Fibroblast of pulmonary artery (primary cell): ENCODE measurements around the gene CCDC171.

Experiments used
- DNase-seq: peaks from one replicate; pipeline ENCODE4 v3.0.0-alpha.2; 2010; ENCODE audit warnings: low read depth
- H3K4me3 ChIP-seq: replicated peaks from 2 replicates; pipeline ENCODE4 v1.5.1; 2011; ENCODE audit warnings: low read depth, mild to moderate bottlenecking, control low read depth, low read length, moderate library complexity
- CTCF ChIP-seq: IDR thresholded peaks from 2 replicates; pipeline ENCODE4 v1.5.1; 2011; ENCODE audit warnings: mild to moderate bottlenecking, control low read depth, low read length, inconsistent platforms; ENCODE audit errors: missing control alignments

Gene CCDC171

GRCh38 chr9:15640121-15640520 is 87.3 kb downstream of the CCDC171 start:
- no peak overlapping the region for H3K4me3 ChIP-seq
- no peak for DNase-seq

GRCh38 chr9:15641291-15641690 is 88.4 kb downstream of the CCDC171 start:
- no peak for DNase-seq
- no peak for TF ChIP-seq CTCF
- no peak overlapping the region for H3K4me3 ChIP-seq

More at GRCh38 chr9:15640121-15640520, 87.3 kb downstream of the CCDC171 start:
- TF ChIP-seq CTCF: no peak

- peak; percentile 59 for TF ChIP-seq CTCF
- peak; percentile 68 for DNase-seq
- H3K4me3 ChIP-seq: no peak overlapping the region
Observed at GRCh38 chr9:15642369-15642962, 89.6 kb downstream of the CCDC171 start.

GRCh38 chr9:15670246-15670645 is 117.4 kb downstream of the CCDC171 start:
- no peak for TF ChIP-seq CTCF
- no peak for DNase-seq
- H3K4me3 ChIP-seq: no peak overlapping the region

- no peak for DNase-seq
- no peak overlapping the region for H3K4me3 ChIP-seq
- TF ChIP-seq CTCF: no peak
Observed at GRCh38 chr9:15670894-15671293, 118.1 kb downstream of the CCDC171 start.

GRCh38 chr9:15693701-15694100 is 140.9 kb downstream of the CCDC171 start:
- H3K4me3 ChIP-seq: no peak overlapping the region
- no peak for TF ChIP-seq CTCF
- DNase-seq: no peak

- no peak for DNase-seq
- TF ChIP-seq CTCF: no peak
- no peak overlapping the region for H3K4me3 ChIP-seq
Observed at GRCh38 chr9:15696979-15697378, 144.1 kb downstream of the CCDC171 start.
